Type B pancreatic cell (in vitro differentiated cells): ENCODE data around the gene FOXN4. TPM values are rescaled to one million over a fixed set of nuclear protein-coding genes. Genes with fewer than 3 reads are reported as not detected.

Experiments
- DNase-seq: peaks from one replicate; pipeline ENCODE4 v3.0.0; 2021; ENCODE audit warnings: mixed read lengths; ENCODE audit not compliant: unreplicated experiment; ENCODE audit errors: extremely low spot score
- H3K27ac Mint-ChIP-seq: 2 replicates; pipeline ENCODE4 v1.8.0; 2021; ENCODE audit warnings: mild to moderate bottlenecking, mixed read lengths
- H3K27me3 Mint-ChIP-seq: 2 replicates; pipeline ENCODE4 v1.8.0; 2021; ENCODE audit warnings: mixed read lengths
- H3K36me3 Mint-ChIP-seq: 2 replicates; pipeline ENCODE4 v1.8.0; 2021; ENCODE audit warnings: mixed read lengths
- H3K4me1 Mint-ChIP-seq: one replicate; pipeline ENCODE4 v1.8.0; 2021; ENCODE audit warnings: mixed read lengths; ENCODE audit not compliant: unreplicated experiment
- H3K4me3 Mint-ChIP-seq: 2 replicates; pipeline ENCODE4 v1.8.0; 2021; ENCODE audit warnings: mild to moderate bottlenecking, mixed read lengths
- H3K9me3 Mint-ChIP-seq: 2 replicates; pipeline ENCODE4 v1.8.0; 2021; ENCODE audit warnings: mixed read lengths
- CTCF ChIP-seq: fragments of 200-600 bp; sonication (generic); conservative IDR thresholded peaks from 2 replicates; pipeline ENCODE4 v1.5.0; 2021; ENCODE audit warnings: antibody characterized with exemption, mild to moderate bottlenecking
- total RNA-seq: library from RNA; stranded (reverse); gene quantifications from 2 replicates; pipeline ENCODE4 v1.2.1, GENCODE V29; 2021; ENCODE audit warnings: low replicate concordance

The FOXN4 gene
- total RNA-seq, 1 donor from 2014 or later, result 2.6 TPM

- Mint-ChIP-seq H3K4me1 (peaks cover 12% of the 10 kb centered on the region), H3K4me3 (no peak overlapping the region), H3K9me3 (no peaks in the 10 kb centered on the region), H3K27me3 (peaks cover 9% of the 10 kb centered on the region), H3K36me3 (no peaks in the 10 kb centered on the region), H3K27ac (no peak overlapping the region)
- no peak for DNase-seq
- TF ChIP-seq CTCF, result no peak
Observed at GRCh38 chr12:109274381-109274780, 34.7 kb downstream of the FOXN4 start.

- no peak for TF ChIP-seq CTCF
- Mint-ChIP-seq H3K4me3 (no peak overlapping the region), H3K27ac (no peak overlapping the region), H3K27me3 (peaks cover 9% of the 10 kb centered on the region), H3K36me3 (no peaks in the 10 kb centered on the region), H3K4me1 (peaks cover 7% of the 10 kb centered on the region), H3K9me3 (no peaks in the 10 kb centered on the region)
- DNase-seq, result no peak
Observed at GRCh38 chr12:109273354-109273753, 35.7 kb downstream of the FOXN4 start.

- Mint-ChIP-seq H3K27me3 (peaks cover 9% of the 10 kb centered on the region), H3K4me3 (no peak overlapping the region), H3K27ac (no peak overlapping the region), H3K9me3 (no peaks in the 10 kb centered on the region), H3K4me1 (no peaks in the 10 kb centered on the region), H3K36me3 (no peaks in the 10 kb centered on the region)
- DNase-seq, result no peak
- TF ChIP-seq CTCF, result no peak
Observed at GRCh38 chr12:109271418-109271817, 37.7 kb downstream of the FOXN4 start.

GRCh38 chr12:109270494-109270893 lies 38.6 kb downstream of the FOXN4 start:
- no peak for TF ChIP-seq CTCF
- H3K9me3 Mint-ChIP-seq, result no peaks in the 10 kb centered on the region
- DNase-seq, result no peak
- H3K27me3 Mint-ChIP-seq, result peaks cover 9% of the 10 kb centered on the region
- H3K36me3 Mint-ChIP-seq, result no peaks in the 10 kb centered on the region
- no peak overlapping the region for H3K27ac Mint-ChIP-seq
- H3K4me3 Mint-ChIP-seq, result no peak overlapping the region
- H3K4me1 Mint-ChIP-seq, result no peaks in the 10 kb centered on the region

- no peaks in the 10 kb centered on the region for H3K4me1 Mint-ChIP-seq
- DNase-seq, result no peak
- no peaks in the 10 kb centered on the region for H3K9me3 Mint-ChIP-seq
- H3K36me3 Mint-ChIP-seq, result no peaks in the 10 kb centered on the region
- no peak overlapping the region for H3K27ac Mint-ChIP-seq
- no peak overlapping the region for H3K4me3 Mint-ChIP-seq
- H3K27me3 Mint-ChIP-seq, result peaks cover 9% of the 10 kb centered on the region
- TF ChIP-seq CTCF, result no peak
Observed at GRCh38 chr12:109269428-109269827, 39.7 kb downstream of the FOXN4 start.

DNA sequence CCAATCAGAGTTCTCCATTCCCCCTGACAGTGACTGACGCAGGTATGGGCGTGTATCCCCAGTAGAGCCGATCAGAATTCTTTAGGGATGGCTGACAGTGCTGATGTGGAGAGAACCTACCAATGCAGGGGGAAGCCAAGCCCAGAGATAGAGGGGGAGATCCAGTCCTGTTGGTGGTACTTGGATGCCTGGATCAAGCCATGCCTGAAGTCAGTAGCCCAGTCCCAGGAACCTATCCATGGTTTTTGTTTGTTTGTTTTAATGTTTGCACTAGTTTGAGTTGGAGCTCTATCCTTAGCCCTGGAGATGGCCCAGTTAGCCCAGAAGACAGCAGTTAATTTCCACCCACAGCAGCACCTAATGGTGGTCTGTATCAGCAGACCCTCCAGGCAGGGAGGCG lies 40.2 kb downstream of the FOXN4 start:
- no peak for TF ChIP-seq CTCF
- H3K9me3 Mint-ChIP-seq, result no peaks in the 10 kb centered on the region

More for the DNA sequence above, 40.2 kb downstream of the FOXN4 start:
- DNase-seq, result no peak
- peaks cover 9% of the 10 kb centered on the region for H3K27me3 Mint-ChIP-seq
- H3K36me3 Mint-ChIP-seq, result peaks cover 4% of the 10 kb centered on the region
- H3K4me1 Mint-ChIP-seq, result no peaks in the 10 kb centered on the region
- no peak overlapping the region for H3K4me3 Mint-ChIP-seq
- H3K27ac Mint-ChIP-seq, result no peak overlapping the region
